Measurements from ENCODE around the gene ASXL1. TPM values are rescaled to one million over a fixed set of nuclear protein-coding genes. Genes with fewer than 3 reads are reported as not detected.

ASXL1 gene
- total and polyA plus RNA-seq, 9 of the 15 experiments (the other 6 are each of a cell fraction or from before 2014, with no cell fraction given): 6.5 to 65.3 (median 32.3) TPM

GRCh38 chr20:32357869-32358631 is at the start of gene ASXL1 (continued):
- TF ChIP-seq CBX2 (IDR thresholded peaks at IDR 0.05; ENCODE audit: insufficient read depth, low read length, poor library complexity, severe bottlenecking) (no peak), TAL1 (IDR thresholded peaks at IDR 0.05) (no peak), IFI16 (CRISPR knock-in tag; IDR thresholded peaks at IDR 0.05) (no peak), PHF8 (IDR thresholded peaks at IDR 0.05; ENCODE audit: borderline replicate concordance, low read length) (peak; percentile 60; the same call in 1 of the 2 replicates), KDM5B (IDR thresholded peaks at IDR 0.05; ENCODE audit: insufficient replicate concordance, low read depth, low read length) (peak; percentile 61), ZFP30 (CRISPR knock-in tag; IDR thresholded peaks at IDR 0.05; ENCODE audit: borderline replicate concordance) (no peak), NFIX (CRISPR knock-in tag; IDR thresholded peaks at IDR 0.05; ENCODE audit: low read depth) (no peak), CTBP1 (IDR thresholded peaks at IDR 0.05; ENCODE audit: borderline replicate concordance) (peak; percentile 45), POLR3A (IDR thresholded peaks at IDR 0.05; ENCODE audit: borderline replicate concordance, extremely low read depth, insufficient read depth, insufficient read length) (no peak), FUS (optimal IDR thresholded peaks at IDR 0.05; ENCODE audit: low read depth, low read length) (no peak), ETV1 (tag; conservative IDR thresholded peaks at IDR 0.05; ENCODE audit: low read depth) (peak; percentile 89), BACH1 (tag; IDR thresholded peaks at IDR 0.05) (no peak), STAT5B (CRISPR knock-in tag; IDR thresholded peaks at IDR 0.05) (no peak), ADNP (tag; IDR thresholded peaks at IDR 0.05) (no peak), KAT8 (IDR thresholded peaks at IDR 0.05; ENCODE audit: low read depth) (no peak), KLF16 (IDR thresholded peaks at IDR 0.05) (no peak), XRCC4 (IDR thresholded peaks at IDR 0.05; ENCODE audit: extremely low read depth, insufficient read depth, insufficient read length) (no peak), NEUROD1 (IDR thresholded peaks at IDR 0.05; ENCODE audit: borderline replicate concordance, low read depth, low read length, partially characterized antibody) (peak; percentile 66), SRSF3 (IDR thresholded peaks at IDR 0.05; ENCODE audit: insufficient read depth, low read length) (no peak)
- TF ChIP-seq, protein P1, sequence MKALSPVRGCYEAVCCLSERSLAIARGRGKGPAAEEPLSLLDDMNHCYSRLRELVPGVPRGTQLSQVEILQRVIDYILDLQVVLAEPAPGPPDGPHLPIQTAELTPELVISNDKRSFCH (CRISPR knock-in tag; IDR thresholded peaks at IDR 0.05): no peak
- TF ChIP-seq, protein P1 (tag; IDR thresholded peaks at IDR 0.05): peak; percentile 54; the same call in 1 of the 2 replicates
- TF ChIP-seq, protein P2, sequence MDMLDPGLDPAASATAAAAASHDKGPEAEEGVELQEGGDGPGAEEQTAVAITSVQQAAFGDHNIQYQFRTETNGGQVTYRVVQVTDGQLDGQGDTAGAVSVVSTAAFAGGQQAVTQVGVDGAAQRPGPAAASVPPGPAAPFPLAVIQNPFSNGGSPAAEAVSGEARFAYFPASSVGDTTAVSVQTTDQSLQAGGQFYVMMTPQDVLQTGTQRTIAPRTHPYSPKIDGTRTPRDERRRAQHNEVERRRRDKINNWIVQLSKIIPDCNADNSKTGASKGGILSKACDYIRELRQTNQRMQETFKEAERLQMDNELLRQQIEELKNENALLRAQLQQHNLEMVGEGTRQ (CRISPR knock-in tag; IDR thresholded peaks at IDR 0.05): no peak
- TF ChIP-seq, protein P3, sequence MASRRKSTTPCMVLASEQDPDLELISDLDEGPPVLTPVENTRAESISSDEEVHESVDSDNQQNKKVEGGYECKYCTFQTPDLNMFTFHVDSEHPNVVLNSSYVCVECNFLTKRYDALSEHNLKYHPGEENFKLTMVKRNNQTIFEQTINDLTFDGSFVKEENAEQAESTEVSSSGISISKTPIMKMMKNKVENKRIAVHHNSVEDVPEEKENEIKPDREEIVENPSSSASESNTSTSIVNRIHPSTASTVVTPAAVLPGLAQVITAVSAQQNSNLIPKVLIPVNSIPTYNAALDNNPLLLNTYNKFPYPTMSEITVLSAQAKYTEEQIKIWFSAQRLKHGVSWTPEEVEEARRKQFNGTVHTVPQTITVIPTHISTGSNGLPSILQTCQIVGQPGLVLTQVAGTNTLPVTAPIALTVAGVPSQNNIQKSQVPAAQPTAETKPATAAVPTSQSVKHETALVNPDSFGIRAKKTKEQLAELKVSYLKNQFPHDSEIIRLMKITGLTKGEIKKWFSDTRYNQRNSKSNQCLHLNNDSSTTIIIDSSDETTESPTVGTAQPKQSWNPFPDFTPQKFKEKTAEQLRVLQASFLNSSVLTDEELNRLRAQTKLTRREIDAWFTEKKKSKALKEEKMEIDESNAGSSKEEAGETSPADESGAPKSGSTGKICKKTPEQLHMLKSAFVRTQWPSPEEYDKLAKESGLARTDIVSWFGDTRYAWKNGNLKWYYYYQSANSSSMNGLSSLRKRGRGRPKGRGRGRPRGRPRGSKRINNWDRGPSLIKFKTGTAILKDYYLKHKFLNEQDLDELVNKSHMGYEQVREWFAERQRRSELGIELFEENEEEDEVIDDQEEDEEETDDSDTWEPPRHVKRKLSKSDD (conservative IDR thresholded peaks at IDR 0.05; ENCODE audit: low read length): peak; percentile 98
